Measurements from ENCODE around the gene DCAF11. TPM values are rescaled to one million over a fixed set of nuclear protein-coding genes. Genes with fewer than 3 reads are reported as not detected.

The DCAF11 gene
- total and polyA plus RNA-seq, 2 of the 13 experiments (the other 11 are each of a cell fraction or from before 2014, with no cell fraction given) = 150 to 257 TPM

DNA sequence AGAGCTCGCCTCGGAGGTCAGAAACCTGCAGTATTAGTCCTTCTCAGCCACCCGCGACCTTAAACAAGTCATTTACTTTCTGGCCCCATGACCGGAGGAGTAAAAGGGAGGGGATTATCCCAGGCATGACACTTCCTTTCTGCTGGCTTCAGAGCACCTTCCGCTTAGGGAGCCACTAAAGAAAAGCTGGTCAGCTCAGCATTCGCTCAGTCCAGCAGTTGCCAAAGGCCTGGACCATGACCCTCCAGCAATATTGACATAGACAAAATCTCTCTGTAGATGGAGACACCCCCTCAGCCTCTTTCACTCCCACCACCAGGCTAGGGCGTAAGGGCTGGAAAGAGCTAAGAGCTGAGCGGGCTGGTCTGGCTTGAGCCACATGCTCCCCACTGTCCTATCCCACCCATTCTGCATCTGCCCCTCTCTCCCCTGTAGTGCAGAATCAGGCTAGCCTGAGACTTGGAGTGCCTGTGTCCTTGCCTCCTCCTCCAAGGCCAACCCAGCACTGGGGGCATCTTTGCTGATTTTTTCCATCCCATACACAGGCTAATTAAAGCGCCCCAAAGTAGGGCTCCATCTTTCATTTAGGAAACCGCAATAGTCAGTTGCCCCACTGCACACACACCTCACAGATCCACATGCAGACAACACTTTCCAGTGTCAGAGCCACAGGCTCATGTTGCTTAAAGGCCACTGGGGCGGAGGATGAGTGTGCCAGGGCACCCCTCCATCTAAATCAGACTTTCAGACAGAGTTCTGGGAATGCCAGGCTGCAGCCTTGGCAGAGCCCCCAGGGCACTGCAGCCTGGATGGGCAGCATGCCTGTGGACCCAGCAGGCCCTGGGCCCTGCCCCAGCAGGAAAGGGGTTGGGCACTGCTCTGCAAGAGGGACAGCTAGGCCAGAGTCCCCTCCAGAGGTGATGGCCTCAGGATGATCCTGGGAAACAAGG is 47.2 kb upstream of the DCAF11 start (continued):
- TF ChIP-seq ETS1 (CRISPR knock-in tag; IDR thresholded peaks at IDR 0.05) = no peak
- TF ChIP-seq ZNF329 (CRISPR knock-in tag; IDR thresholded peaks at IDR 0.05; ENCODE audit: low read depth) = no peak
- TF ChIP-seq ZSCAN25 (CRISPR knock-in tag; IDR thresholded peaks at IDR 0.05) = peak; percentile 61; the same call in 1 of the 2 replicates
- TF ChIP-seq ZSCAN22 (CRISPR knock-in tag; IDR thresholded peaks at IDR 0.05) = no peak
- TF ChIP-seq KDM6A (CRISPR knock-in tag; IDR thresholded peaks at IDR 0.05; ENCODE audit: low read depth) = 0 out of 2 replicates have a peak, but pooled peaks have one; percentile 11
- TF ChIP-seq SRSF4 (IDR thresholded peaks at IDR 0.05; ENCODE audit: low read depth, low read length, poor library complexity, severe bottlenecking) = no peak
- peak; percentile 71; the same call in 1 of the 2 replicates for TF ChIP-seq SAFB2 (CRISPR knock-in tag; IDR thresholded peaks at IDR 0.05; ENCODE audit: borderline replicate concordance, low read depth)
- no peak for TF ChIP-seq HDAC6 (IDR thresholded peaks at IDR 0.05; ENCODE audit: low read depth, low read length)
- no peak for TF ChIP-seq ZNF180 (CRISPR knock-in tag; IDR thresholded peaks at IDR 0.05; ENCODE audit: borderline replicate concordance, low read depth)
- TF ChIP-seq HNF1A (IDR thresholded peaks at IDR 0.05; ENCODE audit: low read depth) = no peak
- TF ChIP-seq HNF1A (CRISPR knock-in tag; IDR thresholded peaks at IDR 0.05; ENCODE audit: borderline replicate concordance) = no peak
- peak; percentile 64; the same call in 1 of the 2 replicates for TF ChIP-seq ZNF800 (CRISPR knock-in tag; IDR thresholded peaks at IDR 0.05)
- no peak for TF ChIP-seq ZNF235 (CRISPR knock-in tag; IDR thresholded peaks at IDR 0.05; ENCODE audit: borderline replicate concordance)
- TF ChIP-seq ZNF749 (CRISPR knock-in tag; IDR thresholded peaks at IDR 0.05; ENCODE audit: borderline replicate concordance) = no peak
- peak; percentile 63 for TF ChIP-seq GATAD2A (CRISPR knock-in tag; IDR thresholded peaks at IDR 0.05)
- no peak for TF ChIP-seq NCOR1 (IDR thresholded peaks at IDR 0.05; ENCODE audit: borderline replicate concordance, low read length)
- TF ChIP-seq ZNF567 (CRISPR knock-in tag; IDR thresholded peaks at IDR 0.05; ENCODE audit: borderline replicate concordance) = 0 out of 2 replicates have a peak, but pooled peaks have one; percentile 13
- TF ChIP-seq CBX1 (IDR thresholded peaks at IDR 0.05; ENCODE audit: low read depth) = no peak
- 0 out of 2 replicates have a peak, but pooled peaks have one; percentile 10 for TF ChIP-seq ZNF766 (CRISPR knock-in tag; IDR thresholded peaks at IDR 0.05; ENCODE audit: borderline replicate concordance)
- TF ChIP-seq, protein P1, sequence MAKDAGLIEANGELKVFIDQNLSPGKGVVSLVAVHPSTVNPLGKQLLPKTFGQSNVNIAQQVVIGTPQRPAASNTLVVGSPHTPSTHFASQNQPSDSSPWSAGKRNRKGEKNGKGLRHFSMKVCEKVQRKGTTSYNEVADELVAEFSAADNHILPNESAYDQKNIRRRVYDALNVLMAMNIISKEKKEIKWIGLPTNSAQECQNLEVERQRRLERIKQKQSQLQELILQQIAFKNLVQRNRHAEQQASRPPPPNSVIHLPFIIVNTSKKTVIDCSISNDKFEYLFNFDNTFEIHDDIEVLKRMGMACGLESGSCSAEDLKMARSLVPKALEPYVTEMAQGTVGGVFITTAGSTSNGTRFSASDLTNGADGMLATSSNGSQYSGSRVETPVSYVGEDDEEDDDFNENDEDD (CRISPR knock-in tag; IDR thresholded peaks at IDR 0.05; ENCODE audit: borderline replicate concordance) = peak; percentile 44; the same call in 1 of the 2 replicates
